Stomach (tissue), 9 donors: ENCODE results near the gene RNASEH1. TPM values are rescaled to one million over a fixed set of nuclear protein-coding genes. Genes with fewer than 3 reads are reported as not detected.

Source experiments
- DNase-seq, 2 donors: peaks; one replicate each; pipeline versions ENCODE4 v3.0.0 to v3.0.0-alpha.2; 2013 to 2019
- H3K27ac ChIP-seq, 5 donors: fragments of 200-600 bp in 4 of 5; sonication (generic) in 4 of 5; one replicate each; pipeline ENCODE4 v1.5.1; 2013 to 2019; ENCODE audit warnings: mild to moderate bottlenecking in 1 of 5, moderate library complexity in 1 of 5
- H3K27me3 ChIP-seq, 3 donors: fragments of 200-600 bp; sonication (generic); one replicate each; pipeline ENCODE4 v1.5.1; 2017 to 2019; ENCODE audit warnings: mixed run types in 1 of 3
- H3K36me3 ChIP-seq, 4 donors: fragments of 200-600 bp; sonication (generic); 1 replicate in 3 of 4; 2 replicates in 1 of 4; pipeline ENCODE4 v1.5.1; 2016 to 2019
- H3K4me1 ChIP-seq, 4 donors: fragments of 200-600 bp; sonication (generic); one replicate each; pipeline ENCODE4 v1.5.1; 2016 to 2019
- H3K4me3 ChIP-seq, 4 donors: fragments of 200-600 bp; sonication (generic) in 3 of 4; one replicate each; pipeline ENCODE4 v1.5.1; 2016 to 2019; ENCODE audit warnings: mild to moderate bottlenecking in 1 of 4
- H3K9me3 ChIP-seq, 4 donors: fragments of 200-600 bp; sonication (generic); one replicate each; pipeline ENCODE4 v1.5.1; 2016 to 2019
- EP300 ChIP-seq: sonication (generic); formaldehyde crosslinking; IDR thresholded peaks from one replicate; pipeline ENCODE4 v1.6.1; 2017; ENCODE audit warnings: antibody characterized with exemption
- POLR2A ChIP-seq, 4 donors: fragments of 450-650 bp; IDR thresholded peaks; one replicate each; pipeline ENCODE4 v1.6.1; 2016; ENCODE audit warnings: antibody characterized with exemption in 4 of 4, control low read depth in 2 of 4, mild to moderate bottlenecking in 1 of 4, moderate library complexity in 1 of 4
- POLR2AphosphoS5 ChIP-seq, 3 donors: sonication (generic); formaldehyde crosslinking; IDR thresholded peaks; one replicate each; pipeline ENCODE4 v1.6.1; 2016; ENCODE audit warnings: antibody characterized with exemption in 3 of 3
- WGBS, 5 donors: extraction: QIAGEN DNeasy Blood & Tissue Kit in 3 of 5; methylation state at CpG; one replicate each; pipeline versions ENCODE4 v1.1.5 to v1.1.7; 2013 to 2018; 5-methylcytosine and 5-hydroxymethylcytosine counted together
- intact Hi-C: fragments of 100-400 bp; cut with DNase I; formaldehyde crosslinking; loops from one replicate; pipeline ENCODE4 v1.15.1; 2023; ENCODE audit warnings: low total_unique reads
- polyA plus RNA-seq, 3 donors: library from polyadenylated mRNA; stranded (reverse); fragments of 200-250 nt; gene quantifications; one replicate each; pipeline ENCODE4 v1.2.3, GENCODE V29; 2013
- total RNA-seq, 5 donors: library from RNA; depleted of rRNA; stranded (reverse); fragments of >200 nt; gene quantifications; one replicate each; pipeline versions ENCODE4 v1.1.0 to v1.2.3, GENCODE V29; 2014 to 2016
- TF ChIP-seq, protein P1 (sequence below), 7 experiments: fragments of 450-650 bp in 4 of 7; fragments of 200-600 bp in 3 of 7; sonication (generic) in 3 of 7; IDR thresholded peaks; one replicate each; pipeline ENCODE4 v1.5.1; 2016 to 2019; ENCODE audit warnings: antibody characterized with exemption in 7 of 7, control low read depth in 2 of 7, mild to moderate bottlenecking in 1 of 7
- donor health status: healthy with polysubstance abuse.
- donor health status: Bipolar disorder and iron deficiency.
- donor health status: healthy.

RNASEH1 gene
- total and polyA plus RNA-seq, 8 donors, result 1.7 to 32.1 (median 10.8) TPM

DNA sequence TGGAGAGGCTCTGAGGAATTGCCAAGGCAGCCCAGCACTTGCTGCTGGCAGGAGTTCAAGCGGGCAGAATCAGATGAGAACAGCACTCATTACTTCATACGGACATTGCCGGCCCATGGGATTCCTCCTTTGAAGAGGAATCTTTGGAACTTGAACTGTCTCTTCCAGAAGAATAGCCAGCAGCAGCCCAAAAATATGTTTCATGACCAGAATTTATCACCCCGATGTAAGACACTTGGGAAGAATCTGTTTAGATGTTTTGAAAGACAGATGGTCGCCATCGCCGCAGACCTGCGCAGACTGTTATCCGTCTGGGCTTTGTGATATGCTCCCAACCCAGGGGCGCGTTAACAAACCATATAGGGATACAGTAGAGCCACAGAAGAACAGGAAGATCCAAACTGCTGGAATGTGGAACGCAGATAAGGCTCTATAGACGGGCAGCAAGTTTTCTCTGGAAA, 35.1 kb downstream of the RNASEH1 start:
- Histone ChIP-seq H3K36me3 (no peaks in the 10 kb centered on the region), H3K27me3 (no peaks in the 10 kb centered on the region), H3K4me1 (peaks cover 46 to 65% (median 56%) of the 10 kb centered on the region in 4 donors), H3K4me3 (peak overlapping the region in 1 of 4 donors; percentile 22), H3K9me3 (no peaks in the 10 kb centered on the region), H3K27ac (peak overlapping the region; percentile 63 to 83 (median 77))
- TF ChIP-seq, protein P1, sequence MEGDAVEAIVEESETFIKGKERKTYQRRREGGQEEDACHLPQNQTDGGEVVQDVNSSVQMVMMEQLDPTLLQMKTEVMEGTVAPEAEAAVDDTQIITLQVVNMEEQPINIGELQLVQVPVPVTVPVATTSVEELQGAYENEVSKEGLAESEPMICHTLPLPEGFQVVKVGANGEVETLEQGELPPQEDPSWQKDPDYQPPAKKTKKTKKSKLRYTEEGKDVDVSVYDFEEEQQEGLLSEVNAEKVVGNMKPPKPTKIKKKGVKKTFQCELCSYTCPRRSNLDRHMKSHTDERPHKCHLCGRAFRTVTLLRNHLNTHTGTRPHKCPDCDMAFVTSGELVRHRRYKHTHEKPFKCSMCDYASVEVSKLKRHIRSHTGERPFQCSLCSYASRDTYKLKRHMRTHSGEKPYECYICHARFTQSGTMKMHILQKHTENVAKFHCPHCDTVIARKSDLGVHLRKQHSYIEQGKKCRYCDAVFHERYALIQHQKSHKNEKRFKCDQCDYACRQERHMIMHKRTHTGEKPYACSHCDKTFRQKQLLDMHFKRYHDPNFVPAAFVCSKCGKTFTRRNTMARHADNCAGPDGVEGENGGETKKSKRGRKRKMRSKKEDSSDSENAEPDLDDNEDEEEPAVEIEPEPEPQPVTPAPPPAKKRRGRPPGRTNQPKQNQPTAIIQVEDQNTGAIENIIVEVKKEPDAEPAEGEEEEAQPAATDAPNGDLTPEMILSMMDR (IDR thresholded peaks at IDR 0.05), result no peak
- TF ChIP-seq EP300 (no peak), POLR2A (IDR thresholded peaks at IDR 0.05) (no peak), POLR2AphosphoS5 (IDR thresholded peaks at IDR 0.05) (no peak)
- DNase-seq, result peak; percentile 55 to 74
- intact Hi-C loops, result no loop called here
- WGBS, 5 donors, result 24 to 38% (median 26%) methylated on average over 13 of the region's 13 CpGs

DNA sequence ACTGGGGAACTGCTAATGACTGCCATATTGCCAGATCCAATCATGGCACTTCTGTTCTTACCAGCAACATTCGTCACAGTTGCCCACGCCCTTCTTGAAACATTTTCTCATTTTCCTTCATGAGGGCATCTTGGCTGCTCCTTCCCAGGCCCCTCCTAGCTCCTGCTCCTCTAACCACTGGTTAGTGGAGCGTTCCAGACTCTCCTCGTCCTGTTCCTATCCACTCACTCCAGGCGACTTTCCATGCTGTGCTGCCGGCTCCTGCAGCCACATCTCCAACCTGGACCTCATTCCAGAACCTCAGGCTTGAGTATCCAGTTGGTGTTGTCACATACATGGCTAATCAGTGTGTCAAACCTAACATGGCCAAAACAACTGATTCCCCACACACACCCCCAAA, 37.5 kb downstream of the RNASEH1 start:
- H3K4me3 ChIP-seq, result peak overlapping the region in 2 of 4 donors; percentile 91 to 94
- H3K4me1 ChIP-seq, result peaks cover 48 to 79% (median 63%) of the 10 kb centered on the region in 4 donors
- no peak for TF ChIP-seq POLR2AphosphoS5 (IDR thresholded peaks at IDR 0.05)
- TF ChIP-seq, protein P1 (IDR thresholded peaks at IDR 0.05), result no peak
- no peak for TF ChIP-seq EP300
- no peak for TF ChIP-seq POLR2A (IDR thresholded peaks at IDR 0.05)
- DNase-seq, result no peak
- WGBS, 5 donors, result 90 to 93% (median 92%) methylated on average over 6 of the region's 6 CpGs
- peaks cover 0 to 7% (median 4%) of the 10 kb centered on the region in 4 donors for H3K36me3 ChIP-seq
- intact Hi-C loops, result no loop called here
- no peaks in the 10 kb centered on the region for H3K27me3 ChIP-seq
- no peaks in the 10 kb centered on the region for H3K9me3 ChIP-seq
- H3K27ac ChIP-seq, result no peak overlapping the region

- Histone ChIP-seq H3K27ac (peak within 1 kb of the TSS; percentile 95 to 100 (median 100)), H3K4me3 (peak within 1 kb of the TSS; percentile 80 to 97 (median 92)), H3K27me3 (no peaks in the 10 kb centered on the region), H3K36me3 (peaks cover 0 to 7% (median 4%) of the 10 kb centered on the region in 4 donors), H3K4me1 (peaks cover 40 to 69% (median 55%) of the 10 kb centered on the region in 4 donors), H3K9me3 (peaks cover 0 to 5% (median 0%) of the 10 kb centered on the region in 4 donors)
- peak; percentile 89 to 93 for DNase-seq
- TF ChIP-seq EP300 (no peak), POLR2AphosphoS5 (IDR thresholded peaks at IDR 0.05) (peak in 2 of 3 donors; percentile 88), POLR2A (IDR thresholded peaks at IDR 0.05) (peak in 2 of 4 donors; percentile 12 to 57)
- intact Hi-C loops, result no loop called here
- 1 to 2% (median 2%) methylated on average over 45 to 76 of the region's 76 CpGs for WGBS, 5 donors
These were observed 38.6 kb downstream of the RNASEH1 start, which contains the start of gene ADI1 for GRCh38 chr2:3519255-3520205. TSS of gene ADI1 (minus strand) at chr2:3519531. CDS start at chr2:3519487, 44 bp downstream.

GRCh38 chr2:3518496-3519254, 39.5 kb downstream of the RNASEH1 start:
- H3K27ac ChIP-seq, result peak overlapping the region; percentile 95 to 100 (median 100)
- H3K27me3 ChIP-seq, result no peaks in the 10 kb centered on the region
- H3K4me3 ChIP-seq, result peak overlapping the region; percentile 80 to 97 (median 92)
- H3K9me3 ChIP-seq, result peaks cover 0 to 5% (median 0%) of the 10 kb centered on the region in 4 donors
- H3K4me1 ChIP-seq, result peaks cover 32 to 61% (median 47%) of the 10 kb centered on the region in 4 donors
- H3K36me3 ChIP-seq, result peaks cover 4 to 11% (median 7%) of the 10 kb centered on the region in 4 donors
- TF ChIP-seq, protein P1 (IDR thresholded peaks at IDR 0.05), result no peak
- TF ChIP-seq POLR2AphosphoS5 (IDR thresholded peaks at IDR 0.05), result peak in 2 of 3 donors; percentile 72 to 89
- peak; percentile 97 to 100 for DNase-seq
- WGBS, 5 donors, result 0 to 1% (median 0%) methylated on average over 29 to 67 of the region's 67 CpGs
- intact Hi-C loops, result no loop called here
